Measurements from ENCODE around the gene NPDC1.

Gene NPDC1

GRCh38 chr9:137055385-137056364 is 9.7 kb upstream of the NPDC1 start:
- ATAC-seq = peak; percentile 94
- TF ChIP-seq ZC3H10 (CRISPR knock-in tag; IDR thresholded peaks at IDR 0.05) (no peak), SNAI2 (CRISPR knock-in tag; IDR thresholded peaks at IDR 0.05) (no peak), TSHZ2 (CRISPR knock-in tag; IDR thresholded peaks at IDR 0.05) (peak; percentile 71; the same call in 1 of the 2 replicates), ZNF8 (CRISPR knock-in tag; IDR thresholded peaks at IDR 0.05) (no peak), PATZ1 (CRISPR knock-in tag; IDR thresholded peaks at IDR 0.05; ENCODE audit: borderline replicate concordance) (no peak), POU6F1 (CRISPR knock-in tag; IDR thresholded peaks at IDR 0.05; ENCODE audit: borderline replicate concordance, low read depth) (no peak), ARNTL (CRISPR knock-in tag; IDR thresholded peaks at IDR 0.05; ENCODE audit: borderline replicate concordance, low read depth) (no peak)

GRCh38 chr9:137054932-137055384 is 9.0 kb upstream of the NPDC1 start:
- peak; percentile 17; the same call in 2 of the 3 replicates for ATAC-seq

More at GRCh38 chr9:137054932-137055384, 9.0 kb upstream of the NPDC1 start:
- TF ChIP-seq RARB (CRISPR knock-in tag; IDR thresholded peaks at IDR 0.05) (no peak), ESRRG (CRISPR knock-in tag; IDR thresholded peaks at IDR 0.05) (no peak), ZNF70 (CRISPR knock-in tag; IDR thresholded peaks at IDR 0.05) (no peak), ZNF565 (CRISPR knock-in tag; conservative IDR thresholded peaks at IDR 0.05; ENCODE audit: low read depth) (no peak), ZC3H10 (CRISPR knock-in tag; IDR thresholded peaks at IDR 0.05) (no peak), OSR1 (CRISPR knock-in tag; IDR thresholded peaks at IDR 0.05) (no peak), SNAI2 (CRISPR knock-in tag; IDR thresholded peaks at IDR 0.05) (no peak), BACH2 (CRISPR knock-in tag; IDR thresholded peaks at IDR 0.05; ENCODE audit: borderline replicate concordance) (no peak), TCF4 (CRISPR knock-in tag; IDR thresholded peaks at IDR 0.05; ENCODE audit: borderline replicate concordance) (no peak), TSHZ2 (CRISPR knock-in tag; IDR thresholded peaks at IDR 0.05) (no peak), ZFP30 (CRISPR knock-in tag; IDR thresholded peaks at IDR 0.05) (no peak), PATZ1 (CRISPR knock-in tag; IDR thresholded peaks at IDR 0.05; ENCODE audit: borderline replicate concordance) (no peak), PPARA (CRISPR knock-in tag; IDR thresholded peaks at IDR 0.05; ENCODE audit: borderline replicate concordance) (no peak), POU6F1 (CRISPR knock-in tag; IDR thresholded peaks at IDR 0.05; ENCODE audit: borderline replicate concordance, low read depth) (no peak), ZFP3 (CRISPR knock-in tag; IDR thresholded peaks at IDR 0.05) (no peak), GLIS3 (CRISPR knock-in tag; IDR thresholded peaks at IDR 0.05) (no peak), CSDC2 (CRISPR knock-in tag; IDR thresholded peaks at IDR 0.05) (no peak), TOX (CRISPR knock-in tag; IDR thresholded peaks at IDR 0.05; ENCODE audit: borderline replicate concordance) (no peak)

Measured in SK-N-SH treated with all-trans-retinoic acid at 6 μM for 48 hours (cell line).